HepG2 (cell line): Measurements from ENCODE around the gene PMEPA1. TPM values are rescaled to one million over a fixed set of nuclear protein-coding genes. Genes with fewer than 3 reads are reported as not detected.

Experiments
- ATAC-seq: fragments of 200-7000 bp; cut with Tn5 transposase; 3 replicates; pipeline ENCODE4 v1.9.1; 2020; ENCODE audit warnings: mild to moderate bottlenecking, moderate library complexity
- BruUV-seq: library from RNA; stranded (reverse); fragments of 400-500 nt; replicated peaks from 2 replicates; lab custom pipeline; 2021; lab: Mats Ljungman, UMichigan
- CTCF ChIA-PET: fragments of 300-600 bp; formaldehyde crosslinking; extraction: SDS; loops from one replicate; lab custom pipeline; 2021; ENCODE audit warnings: low total read pairs, inconsistent platforms, low intra/inter-chr PET ratio; lab: Yijun Ruan, JAX
- POLR2A ChIA-PET: fragments of 350-600 bp; sonication (Branson Sonifier 250); formaldehyde crosslinking; loops from one replicate; lab custom pipeline; 2020; ENCODE audit warnings: antibody characterized with exemption, inconsistent platforms; lab: Yijun Ruan, JAX
- DNase-seq: peaks from one replicate; pipeline ENCODE4 v3.0.0-alpha.2; 2015; ENCODE audit warnings: low spot score
- FAIRE-seq: peaks from 3 replicates; lab custom pipeline; 2011; peaks lifted over from hg19 to GRCh38; lab: Jason Lieb, UNC
- H2AFZ ChIP-seq: one replicate; pipeline ENCODE4 v1.6.1; 2011; ENCODE audit warnings: low read length, inconsistent platforms
- H3K27ac ChIP-seq: fragments of 300-600 bp; 3 replicates; pipeline ENCODE4 v1.8.0; 2011; ENCODE audit warnings: mixed run types, mild to moderate bottlenecking, mixed read lengths, low read length, inconsistent platforms; ENCODE audit not compliant: insufficient read depth; ENCODE audit errors: extremely low read length
- H3K27me3 ChIP-seq, 2 experiments: fragments of 200-600 bp in 1 of 2; 2 replicates in 1 of 2; 3 replicates in 1 of 2; pipeline versions ENCODE4 v1.6.0 to v1.8.0; 2011; ENCODE audit warnings: low read length in 2 of 2, mild to moderate bottlenecking in 2 of 2, moderate library complexity in 2 of 2, inconsistent platforms in 1 of 2; ENCODE audit not compliant: insufficient read depth in 2 of 2, control insufficient read depth in 1 of 2
- H3K36me3 ChIP-seq, 2 experiments: fragments of 200-600 bp in 1 of 2; replicated peaks in 1 of 2; 2 replicates in 1 of 2; 3 replicates in 1 of 2; pipeline versions ENCODE4 v1.5.1 to v1.8.0; 2011; ENCODE audit warnings: low read length in 2 of 2, inconsistent platforms in 1 of 2; ENCODE audit not compliant: insufficient read depth in 2 of 2, control insufficient read depth in 1 of 2
- H3K4me1 ChIP-seq: 2 replicates; pipeline ENCODE4 v1.5.1; 2012; ENCODE audit warnings: low read length, inconsistent platforms; ENCODE audit not compliant: insufficient read depth
- H3K4me2 ChIP-seq: 2 replicates; pipeline ENCODE4 v1.6.0; 2011; ENCODE audit warnings: low read depth, low read length, inconsistent platforms
- H3K4me3 ChIP-seq, 3 experiments: fragments of 200-600 bp in 1 of 3; sonication (generic), shearing (Covaris generic) in 1 of 3; replicated peaks in 1 of 3; 2 replicates each; pipeline ENCODE4 v1.5.1; 2011 to 2016; ENCODE audit warnings: low read length in 3 of 3, inconsistent platforms in 2 of 3, low read depth in 2 of 3, mild to moderate bottlenecking in 2 of 3, control low read depth in 1 of 3, mixed read lengths in 1 of 3; ENCODE audit not compliant: insufficient read depth in 1 of 3
- H3K79me2 ChIP-seq: one replicate; pipeline ENCODE4 v1.6.1; 2011; ENCODE audit warnings: low read length, inconsistent platforms; ENCODE audit not compliant: insufficient read depth
- H3K9ac ChIP-seq: 2 replicates; pipeline ENCODE4 v1.6.0; 2011; ENCODE audit warnings: mild to moderate bottlenecking, low read depth, low read length, inconsistent platforms; ENCODE audit not compliant: insufficient read depth
- H3K9me3 ChIP-seq: 2 replicates; pipeline ENCODE4 v1.5.1; 2012; ENCODE audit warnings: mild to moderate bottlenecking, low read length
- H4K20me1 ChIP-seq: 2 replicates; pipeline ENCODE4 v1.6.0; 2011; ENCODE audit warnings: inconsistent platforms, mild to moderate bottlenecking, low read length, moderate library complexity; ENCODE audit not compliant: insufficient read depth
- AKAP8 ChIP-seq: sonication (generic); formaldehyde crosslinking; IDR thresholded peaks from 2 replicates; pipeline ENCODE4 v1.5.1; 2020; ENCODE audit warnings: mild to moderate bottlenecking, missing genetic modification reagents
- ASH2L ChIP-seq: fragments of 300-600, 200-600 bp; sonication (generic); IDR thresholded peaks from 2 replicates; pipeline ENCODE4 v1.7.0; 2017; ENCODE audit warnings: low read depth, mild to moderate bottlenecking, moderate library complexity, mixed read lengths, low read length; ENCODE audit not compliant: insufficient read length
- ATM ChIP-seq: fragments of 450-650 bp; IDR thresholded peaks from 2 replicates; pipeline ENCODE4 v1.7.1; 2017; ENCODE audit warnings: mild to moderate bottlenecking, borderline replicate concordance
- DZIP1 ChIP-seq: sonication (generic); formaldehyde crosslinking; IDR thresholded peaks from 2 replicates; pipeline ENCODE4 v1.5.0; 2020; ENCODE audit warnings: mild to moderate bottlenecking, missing genetic modification reagents
- JARID2 ChIP-seq: sonication (generic); formaldehyde crosslinking; IDR thresholded peaks from 2 replicates; pipeline ENCODE4 v1.8.1; 2023; ENCODE audit warnings: missing genetic modification reagents, inconsistent platforms; ENCODE audit not compliant: insufficient replicate concordance
- JUN ChIP-seq: sonication (generic); formaldehyde crosslinking; IDR thresholded peaks from 2 replicates; pipeline ENCODE4 v1.4.0; 2020; ENCODE audit warnings: mild to moderate bottlenecking, missing genetic modification reagents
- KDM2A ChIP-seq: sonication (generic); formaldehyde crosslinking; IDR thresholded peaks from 2 replicates; pipeline ENCODE4 v1.4.0; 2020; ENCODE audit warnings: low read depth, missing genetic modification reagents, borderline replicate concordance
- PRMT3 ChIP-seq: sonication (generic); formaldehyde crosslinking; IDR thresholded peaks from 2 replicates; pipeline ENCODE4 v1.8.1; 2022; ENCODE audit warnings: low read depth, mild to moderate bottlenecking, moderate library complexity, missing genetic modification reagents, borderline replicate concordance
- SALL2 ChIP-seq: sonication (generic); formaldehyde crosslinking; IDR thresholded peaks from 2 replicates; pipeline ENCODE4 v1.8.1; 2023; ENCODE audit warnings: mild to moderate bottlenecking, missing genetic modification reagents, inconsistent platforms
- SCMH1 ChIP-seq: sonication (generic); formaldehyde crosslinking; IDR thresholded peaks from 2 replicates; pipeline ENCODE4 v1.9.0; 2021; ENCODE audit warnings: missing genetic modification reagents, mild to moderate bottlenecking, borderline replicate concordance
- SIN3A ChIP-seq: IDR thresholded peaks from 2 replicates; pipeline ENCODE4 v1.6.1; 2011; ENCODE audit warnings: low read depth, mild to moderate bottlenecking, control low read depth, low read length, borderline replicate concordance
- SRY ChIP-seq: sonication (generic); formaldehyde crosslinking; IDR thresholded peaks from 2 replicates; pipeline ENCODE4 v1.8.0; 2022; ENCODE audit warnings: mild to moderate bottlenecking, missing genetic modification reagents
- ZNF446 ChIP-seq: sonication (generic); formaldehyde crosslinking; IDR thresholded peaks from 2 replicates; pipeline ENCODE4 v1.5.0; 2020; ENCODE audit warnings: mild to moderate bottlenecking, missing genetic modification reagents
- ZNF501 ChIP-seq: sonication (generic); formaldehyde crosslinking; IDR thresholded peaks from 2 replicates; pipeline ENCODE4 v1.5.1; 2020; ENCODE audit warnings: mild to moderate bottlenecking, moderate library complexity, missing genetic modification reagents
- ZNF543 ChIP-seq: sonication (generic); formaldehyde crosslinking; IDR thresholded peaks from 2 replicates; pipeline ENCODE4 v1.4.0; 2020; ENCODE audit warnings: mild to moderate bottlenecking, missing genetic modification reagents
- ZNF558 ChIP-seq: sonication (generic); formaldehyde crosslinking; IDR thresholded peaks from 2 replicates; pipeline ENCODE4 v1.9.0; 2022; ENCODE audit warnings: mild to moderate bottlenecking, missing genetic modification reagents, borderline replicate concordance
- WGBS: methylation state at CpG from one replicate; pipeline ENCODE4 v1.1.6; 2017; ENCODE audit warnings: low lambda C conversion rate; 5-methylcytosine and 5-hydroxymethylcytosine counted together
- in situ Hi-C: cut with HindIII; loops from 2 replicates; pipeline ENCODE4 v1.10.0; 2017; ENCODE audit warnings: low pct_unique_long_range_greater_than_20kb; ENCODE audit not compliant: extremely low pct_ligation_motif_present
- intact Hi-C: fragments of 100-400 bp; cut with micrococcal nuclease; formaldehyde crosslinking; loops from one replicate; pipeline ENCODE4 v1.10.0; 2022; ENCODE audit not compliant: unreplicated experiment
- polyA plus RNA-seq, 8 experiments: library from polyadenylated mRNA; depleted of rRNA in 3 of 8; stranded (reverse) in 7 of 8; unstranded in 1 of 8; fragments of >200 nt; fragmentation: Illumina TruSeq in 4 of 8; extraction: Trizol in 4 of 8; gene quantifications; 2 replicates each; pipeline versions ENCODE4 v1.2.1 to v1.2.3, GENCODE V29; 2011 to 2016; ENCODE audit warnings: low read depth in 4 of 8, missing spikeins in 1 of 8, mixed read lengths in 1 of 8; ENCODE audit not compliant: insufficient read depth in 1 of 8
- total RNA-seq, 5 experiments: library from RNA; depleted of rRNA; stranded (reverse); fragments of >200 nt; fragmentation: Illumina TruSeq; extraction: Trizol; gene quantifications; 2 replicates each; pipeline ENCODE4 v1.2.3, GENCODE V29; 2016; ENCODE audit warnings: low read depth in 1 of 5

The PMEPA1 gene
- total and polyA plus RNA-seq, 2 of the 13 experiments (the other 11 are each of a cell fraction or from before 2014, with no cell fraction given), result not detected

DNA sequence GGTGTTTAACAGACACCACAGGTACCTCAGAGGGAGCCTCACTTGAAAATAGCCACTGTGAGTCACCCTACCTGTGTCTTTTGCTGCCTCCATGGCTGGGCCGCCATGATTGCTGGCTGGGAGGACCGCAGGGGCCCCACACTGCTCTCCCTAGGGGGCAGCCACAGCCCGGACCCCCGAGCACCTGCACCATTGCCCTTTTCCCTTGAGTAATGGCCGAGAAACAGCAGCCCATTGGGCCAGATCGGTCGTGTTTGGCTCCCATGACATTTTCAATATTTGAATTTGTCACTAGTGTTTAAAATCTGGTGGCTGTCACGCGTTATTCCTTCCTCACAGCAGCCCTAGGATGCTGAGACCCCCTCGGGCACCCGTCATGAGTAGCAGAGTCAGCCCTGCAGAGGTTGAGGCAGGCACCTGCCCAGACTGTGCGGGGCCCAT is 96.3 kb downstream of the PMEPA1 start:
- CTCF ChIA-PET, result no interaction called here
- Histone ChIP-seq H3K27ac (no peak overlapping the region), H3K27me3 (peaks cover 18 to 84% of the 10 kb centered on the region in 2 experiments; a peak in 4 of 5 replicates), H3K4me2 (no peak overlapping the region)
- in situ Hi-C loops, result no loop called here
- BruUV-seq, result no TSS peak
- TF ChIP-seq ZNF446 (CRISPR knock-in tag) (no peak), ZNF543 (CRISPR knock-in tag) (no peak), SRY (CRISPR knock-in tag) (no peak), ZNF558 (CRISPR knock-in tag) (no peak), JUN (CRISPR knock-in tag) (no peak), KDM2A (CRISPR knock-in tag) (no peak), ASH2L (no peak), SALL2 (CRISPR knock-in tag) (no peak), ATM (no peak)
- TF ChIP-seq, all 625 proteins: peak for 0
- H3K9ac ChIP-seq, result no peak overlapping the region
- FAIRE-seq (no peak), ATAC-seq (no peak), DNase-seq (no peak)
- no peak overlapping the region for H3K4me3 ChIP-seq
- H3K79me2 ChIP-seq, result no peaks in the 10 kb centered on the region
- intact Hi-C loops, result no loop called here
- POLR2A ChIA-PET, result no interaction called here
- no peaks in the 10 kb centered on the region for H3K4me1 ChIP-seq
- H2AFZ ChIP-seq, result no peak overlapping the region
- H4K20me1 ChIP-seq, result no peaks in the 10 kb centered on the region; the same call in 1 of the 2 replicates
- no peaks in the 10 kb centered on the region for H3K9me3 ChIP-seq
- no peaks in the 10 kb centered on the region for H3K36me3 ChIP-seq
- 13% methylated on average over 12 of the region's 12 CpGs for WGBS

DNA sequence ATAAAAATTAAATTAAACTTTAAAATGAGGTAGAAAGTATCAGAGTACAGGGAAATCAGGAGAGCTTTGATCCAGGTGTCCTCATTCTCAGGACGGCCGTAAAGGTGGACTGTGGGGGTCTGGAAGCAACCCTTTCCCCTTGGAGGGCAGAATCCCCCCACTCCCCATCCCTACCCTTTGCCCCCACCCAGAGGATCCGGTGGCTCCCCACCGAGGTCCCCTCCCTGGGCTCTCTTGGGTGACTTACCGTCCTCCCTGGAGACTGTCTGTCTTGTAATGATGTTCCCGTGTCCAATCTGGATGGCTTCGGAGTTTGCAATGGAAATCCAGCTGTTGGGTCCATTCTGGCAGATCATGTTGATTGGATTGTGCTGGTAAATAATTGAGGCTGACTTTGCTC is 96.9 kb downstream of the PMEPA1 start:
- Histone ChIP-seq H3K36me3 (no peaks in the 10 kb centered on the region), H3K27ac (no peak overlapping the region), H3K4me3 (no peak overlapping the region), H3K4me1 (no peaks in the 10 kb centered on the region), H3K27me3 (peaks cover 20 to 81% of the 10 kb centered on the region in 2 experiments; a peak in 4 of 5 replicates), H4K20me1 (no peaks in the 10 kb centered on the region; the same call in 1 of the 2 replicates), H3K9me3 (no peaks in the 10 kb centered on the region), H3K9ac (no peak overlapping the region), H2AFZ (no peak overlapping the region), H3K4me2 (no peak overlapping the region), H3K79me2 (no peaks in the 10 kb centered on the region)
- no peak for FAIRE-seq
- ChIA-PET CTCF (no interaction called here), POLR2A (no interaction called here)
- 36% methylated on average over 7 of the region's 7 CpGs for WGBS
- intact Hi-C loops (no loop called here), in situ Hi-C loops (no loop called here)
- no peak for DNase-seq
- no peak for ATAC-seq
- BruUV-seq, result no TSS peak
- TF ChIP-seq AKAP8 (CRISPR knock-in tag), result no peak
- TF ChIP-seq ZNF501, result no peak
- TF ChIP-seq SIN3A, result no peak
- TF ChIP-seq PRMT3 (CRISPR knock-in tag), result no peak
- no peak for TF ChIP-seq SCMH1 (CRISPR knock-in tag)
- no peak for TF ChIP-seq JARID2 (CRISPR knock-in tag)
- no peak for TF ChIP-seq DZIP1 (CRISPR knock-in tag)
